ENCODE data around the gene UNC93A. TPM values are rescaled to one million over a fixed set of nuclear protein-coding genes. Genes with fewer than 3 reads are reported as not detected.
"Not testable (repeated sequence)": the region's sequence is repeated elsewhere in the genome, so short reads cannot be mapped to it uniquely, and the experiment has no call there.

UNC93A gene
- polyA plus RNA-seq, 3 donors, result 3.0 to 14.3 (median 7.4) TPM

DNA sequence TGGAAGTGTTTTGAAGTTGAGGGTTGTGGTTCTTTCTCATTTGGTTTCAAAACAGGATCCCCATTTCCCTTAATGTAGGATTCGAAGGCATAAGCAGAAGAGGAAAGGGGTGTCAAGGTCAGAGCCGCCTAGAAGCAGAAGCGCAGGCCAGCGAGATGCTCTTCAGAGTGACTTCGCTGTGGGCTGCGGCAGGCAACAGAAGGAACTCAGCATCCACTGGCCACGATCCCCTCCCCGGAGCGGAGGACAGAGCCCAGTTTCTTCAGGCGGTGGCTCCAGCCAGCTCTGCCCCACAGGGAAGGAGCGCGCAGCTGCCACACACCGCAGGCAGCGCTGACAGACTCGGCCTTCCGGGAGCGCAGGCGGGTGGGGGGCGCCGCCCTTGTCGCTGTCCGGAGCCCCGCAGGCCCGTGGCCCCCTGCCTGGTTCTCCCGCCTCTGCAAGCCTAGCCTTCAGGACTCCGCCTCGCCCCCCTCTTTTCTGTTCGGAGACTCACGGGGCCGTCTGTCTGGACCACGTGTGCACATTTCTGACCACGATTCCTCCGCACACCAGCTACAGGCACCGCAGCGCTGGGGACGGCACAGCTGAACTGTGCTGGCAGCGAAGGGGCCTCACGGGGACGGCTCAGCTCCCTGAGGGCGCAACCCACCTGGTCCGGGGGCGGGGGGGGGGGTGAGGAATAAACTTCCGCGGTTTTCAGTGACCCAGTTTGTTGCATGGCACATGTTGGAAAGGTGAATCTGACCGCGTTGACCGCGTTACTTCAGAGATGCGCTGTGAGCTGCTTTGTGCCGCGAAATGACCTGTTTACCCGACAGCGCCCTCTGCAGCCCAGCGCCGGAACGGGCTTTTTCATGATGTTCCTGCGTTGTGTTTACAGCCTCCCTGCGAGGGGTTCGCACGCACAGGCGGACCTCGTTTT is 59.9 kb downstream of the UNC93A start:
- peak in 8 of 11 donors; percentile 61 to 79 (median 74) for DNase-seq (ENCODE audit: extremely low read depth in 1 of 11, low read depth in 9 of 11, low spot score in 4 of 11)

DNA sequence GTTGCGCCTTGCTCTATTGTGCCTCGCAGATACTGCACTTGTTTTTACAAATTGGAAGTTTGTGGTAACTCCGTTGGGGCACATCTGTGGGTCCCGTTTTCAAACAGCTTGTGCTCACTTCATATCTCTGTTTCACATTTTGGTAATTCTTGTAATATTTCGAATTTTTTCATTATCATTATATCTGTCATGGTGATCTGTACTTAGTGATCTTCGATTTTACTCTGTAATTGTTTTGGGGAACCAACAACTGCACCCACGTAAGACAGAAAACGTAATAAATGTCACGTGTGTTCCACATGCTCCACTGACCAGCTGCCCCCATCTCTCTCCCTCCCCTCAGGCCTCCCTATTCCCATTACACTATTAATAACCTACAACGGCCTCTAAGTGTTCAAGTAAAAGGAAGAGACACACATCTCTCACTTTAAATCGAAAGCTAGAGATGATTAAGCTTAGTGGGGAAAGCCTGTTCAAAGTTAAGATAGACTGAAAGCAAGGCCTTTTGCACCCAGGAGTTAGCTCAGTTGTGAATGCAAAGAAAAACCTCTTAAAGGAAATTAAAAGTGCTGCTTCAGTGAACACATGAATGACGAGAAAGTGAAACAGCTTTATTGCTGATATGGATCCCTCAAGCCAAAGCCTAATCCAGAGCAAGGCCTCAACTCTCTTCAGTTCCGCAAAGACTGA is 60.7 kb downstream of the UNC93A start:
- DNase-seq (ENCODE audit: extremely low read depth in 1 of 11, low read depth in 9 of 11, low spot score in 4 of 11), result no peak

DNA sequence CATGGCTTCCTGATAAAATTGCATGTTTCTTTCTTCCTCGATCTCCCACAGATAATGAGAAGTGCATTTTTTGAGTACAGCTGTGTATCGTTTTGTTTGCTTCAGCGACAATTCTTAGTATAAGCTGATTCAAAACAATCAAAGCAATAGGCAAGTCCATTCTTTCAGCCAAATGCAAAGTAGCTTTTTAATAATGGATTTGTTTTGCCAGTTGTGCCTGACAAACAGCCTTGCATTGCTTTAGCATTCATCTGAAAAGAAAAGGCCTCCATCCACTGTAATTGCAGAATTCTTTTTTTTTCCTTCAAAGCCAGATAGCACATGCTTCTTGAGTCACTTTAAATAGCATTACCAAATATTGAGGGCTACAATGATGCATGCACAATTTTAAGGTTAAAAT is 65.8 kb downstream of the UNC93A start:
- DNase-seq (ENCODE audit: extremely low read depth in 1 of 11, low read depth in 9 of 11, low spot score in 4 of 11), result no peak

DNA sequence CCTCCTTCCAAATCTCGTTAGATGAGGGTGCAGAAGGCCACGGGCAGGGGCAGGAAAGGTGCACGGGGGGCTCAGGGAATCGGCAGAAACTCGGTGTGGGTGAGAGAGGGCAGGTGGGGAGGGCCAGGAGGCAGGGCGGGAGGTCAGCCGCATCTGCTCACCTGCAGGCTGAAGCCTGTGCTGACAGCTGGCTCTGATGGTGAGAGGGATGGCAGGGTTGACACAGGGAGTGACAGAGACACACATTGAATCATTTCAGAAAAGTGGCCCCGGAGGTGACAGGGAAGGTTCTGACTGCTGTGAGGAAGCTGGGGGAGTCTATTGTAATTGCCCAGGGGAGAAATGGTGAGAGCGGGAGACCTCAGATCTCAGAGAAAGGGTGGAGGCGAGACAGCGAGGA is 67.3 kb downstream of the UNC93A start:
- DNase-seq (ENCODE audit: extremely low read depth in 1 of 11, low read depth in 9 of 11, low spot score in 4 of 11), result not testable (repeated sequence)

DNA sequence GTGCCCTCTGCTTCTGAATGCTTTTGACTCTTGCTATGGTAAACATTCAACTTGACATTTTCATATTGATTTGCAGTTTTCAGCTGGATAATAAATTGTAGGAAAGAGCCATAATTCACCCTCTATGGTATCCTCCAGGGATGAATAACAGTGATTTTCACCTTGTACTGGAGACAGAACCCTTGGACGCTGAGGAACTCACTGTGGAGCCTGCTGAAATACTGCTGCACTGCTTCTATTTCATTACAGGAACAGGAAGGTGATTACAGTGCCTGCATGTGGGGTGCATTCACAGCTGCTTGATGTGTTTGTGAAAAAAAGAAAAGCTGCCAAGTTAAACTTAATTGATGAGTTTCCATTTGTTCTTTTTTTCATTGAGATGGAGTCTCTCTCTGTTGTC is 70.1 kb downstream of the UNC93A start:
- DNase-seq (ENCODE audit: extremely low read depth in 1 of 11, low read depth in 9 of 11, low spot score in 4 of 11), result not testable (repeated sequence)

Other genes starting within 250 kb of the UNC93A start
- under 1 TPM in 1 of 3 donors, not detected in 2; 0.11 TPM for gene CCR6, start 168.2 kb upstream of the UNC93A start, polyA plus RNA-seq (ENCODE audit: insufficient read length in 3 of 3)
- not detected for gene GPR31, start 133.3 kb upstream of the UNC93A start, polyA plus RNA-seq (ENCODE audit: insufficient read length in 3 of 3)
- 1 to 10 TPM in 1 of 3 donors, under 1 TPM in 2; 0.67 to 1.0 (median 0.72) TPM for gene TTLL2, start 33.8 kb downstream of the UNC93A start, polyA plus RNA-seq (ENCODE audit: insufficient read length in 3 of 3)